Dermis lymphatic vessel endothelial cell (primary cell): ENCODE results near the gene PIGBOS1. TPM values are rescaled to one million over a fixed set of nuclear protein-coding genes. Genes with fewer than 3 reads are reported as not detected.

Experiments used
- total RNA-seq: library from RNA; depleted of rRNA; stranded (reverse); fragments of >200 nt; gene quantifications from 2 replicates; pipeline ENCODE4 v1.2.1, GENCODE V29; 2014

Gene PIGBOS1
- total RNA-seq: 8.1 and 8.5 TPM in 2 replicates

GRCh38 chr15:55318588-55319494, at the start of gene PIGBOS1, which contains the start of gene PIGB:
TSS of gene PIGBOS1 (minus strand) at chr15:55319123. CDS start at chr15:55317792, 1,331 bp downstream.
TSS of gene PIGB (plus strand) at chr15:55319222. CDS start at chr15:55319251, 29 bp downstream.

GRCh38 chr15:55289746-55290527, 29.0 kb downstream of the PIGBOS1 start, which contains the start of gene RAB27A:
TSS of gene RAB27A (minus strand) at chr15:55289813. CDS start at chr15:55234934, 54,879 bp downstream.

Other genes with a start within 250 kb of the PIGBOS1 start
- 67.9 and 98.2 TPM in 2 replicates for gene RSL24D1, start 122.2 kb downstream of the PIGBOS1 start, total RNA-seq
- gene RAB27A, start 29.3 kb downstream of the PIGBOS1 start, total RNA-seq: 7.0 and 9.3 TPM in 2 replicates
- 8.3 and 11.4 TPM in 2 replicates for gene PIGB, start 99 bp upstream of the PIGBOS1 start, total RNA-seq
- gene CCPG1, start 89.2 kb upstream of the PIGBOS1 start, total RNA-seq: 72.1 and 81.2 TPM in 2 replicates
- 0.76 and 1.8 TPM in 2 replicates for gene PIERCE2, start 89.4 kb upstream of the PIGBOS1 start, total RNA-seq
- gene DNAAF4, start 189.1 kb upstream of the PIGBOS1 start, total RNA-seq: 0.98 and 2.7 TPM in 2 replicates